Measurements from ENCODE around the gene STUM.

DNA sequence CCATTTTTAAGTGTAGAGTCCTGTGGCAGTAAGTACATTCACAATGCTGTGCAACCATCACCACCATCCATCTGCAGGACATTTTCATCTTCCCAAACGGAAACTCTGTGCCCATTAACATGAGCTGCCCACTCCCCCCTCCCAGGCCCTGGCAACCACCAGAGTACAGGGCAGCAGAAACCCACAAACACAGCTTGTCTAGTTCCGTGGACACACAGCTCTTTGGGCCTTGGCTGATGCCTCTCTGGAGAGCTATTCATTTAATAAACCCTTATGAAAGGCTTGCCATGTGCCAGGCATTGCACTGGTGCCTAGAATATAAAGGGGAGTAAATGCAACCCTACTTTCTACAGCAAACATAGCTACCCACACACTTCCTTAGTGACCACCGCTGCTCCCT, 28.0 kb downstream of the STUM start:
- TF ChIP-seq CTCF (conservative IDR thresholded peaks at IDR 0.05 in 1 of 2, IDR thresholded peaks at IDR 0.05 in 1 of 2; ENCODE audit: extremely low read depth in 1 of 2, insufficient read depth in 1 of 2, low read depth in 1 of 2, low read length in 2 of 2): no peak
- TF ChIP-seq EZH2 (IDR thresholded peaks at IDR 0.05; ENCODE audit: borderline replicate concordance, low read length): no peak
